ENCODE data around the gene HAUS3. TPM values are rescaled to one million over a fixed set of nuclear protein-coding genes. Genes with fewer than 3 reads are reported as not detected.

Gene HAUS3
- total and polyA plus RNA-seq, 2 experiments from 2014 or later, result 21.4 to 36.0 TPM

DNA sequence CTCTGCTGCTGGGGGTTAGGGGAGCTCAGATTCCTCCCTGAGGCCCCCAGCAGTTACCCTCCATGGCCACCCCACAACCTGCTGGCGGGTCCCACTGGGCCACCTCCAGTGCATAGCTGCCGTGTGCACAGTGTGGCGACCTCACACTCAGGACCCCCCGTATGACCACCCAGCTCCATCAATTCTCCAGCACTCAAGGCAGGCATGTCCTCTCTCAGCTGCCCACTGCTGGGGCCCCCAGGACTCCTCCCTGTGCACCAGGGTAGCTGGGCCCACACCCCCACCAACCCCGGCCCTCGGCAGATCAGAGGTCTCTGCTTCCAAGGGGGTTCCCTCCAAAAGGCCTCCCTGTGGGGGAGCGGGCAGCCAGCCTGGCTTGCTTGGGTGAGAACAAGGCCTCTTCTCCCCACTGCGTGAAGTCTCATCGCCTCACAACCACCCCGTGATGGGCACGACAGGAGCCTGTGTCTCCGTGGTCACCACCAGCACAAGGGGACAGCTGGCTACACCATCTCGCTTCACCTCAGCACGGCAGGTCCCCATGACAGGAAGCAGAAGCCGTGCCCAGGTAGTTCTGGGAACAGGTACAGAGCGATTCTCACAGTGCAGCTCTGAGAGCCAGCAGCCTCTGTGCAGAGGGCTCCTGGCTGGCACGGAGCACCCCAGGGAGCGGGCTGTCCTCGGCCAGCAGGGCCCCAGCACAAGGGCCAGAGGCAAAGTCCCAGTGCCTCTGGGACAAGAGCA, 4.6 kb upstream of the HAUS3 start (continued):
- TF ChIP-seq, protein P1, sequence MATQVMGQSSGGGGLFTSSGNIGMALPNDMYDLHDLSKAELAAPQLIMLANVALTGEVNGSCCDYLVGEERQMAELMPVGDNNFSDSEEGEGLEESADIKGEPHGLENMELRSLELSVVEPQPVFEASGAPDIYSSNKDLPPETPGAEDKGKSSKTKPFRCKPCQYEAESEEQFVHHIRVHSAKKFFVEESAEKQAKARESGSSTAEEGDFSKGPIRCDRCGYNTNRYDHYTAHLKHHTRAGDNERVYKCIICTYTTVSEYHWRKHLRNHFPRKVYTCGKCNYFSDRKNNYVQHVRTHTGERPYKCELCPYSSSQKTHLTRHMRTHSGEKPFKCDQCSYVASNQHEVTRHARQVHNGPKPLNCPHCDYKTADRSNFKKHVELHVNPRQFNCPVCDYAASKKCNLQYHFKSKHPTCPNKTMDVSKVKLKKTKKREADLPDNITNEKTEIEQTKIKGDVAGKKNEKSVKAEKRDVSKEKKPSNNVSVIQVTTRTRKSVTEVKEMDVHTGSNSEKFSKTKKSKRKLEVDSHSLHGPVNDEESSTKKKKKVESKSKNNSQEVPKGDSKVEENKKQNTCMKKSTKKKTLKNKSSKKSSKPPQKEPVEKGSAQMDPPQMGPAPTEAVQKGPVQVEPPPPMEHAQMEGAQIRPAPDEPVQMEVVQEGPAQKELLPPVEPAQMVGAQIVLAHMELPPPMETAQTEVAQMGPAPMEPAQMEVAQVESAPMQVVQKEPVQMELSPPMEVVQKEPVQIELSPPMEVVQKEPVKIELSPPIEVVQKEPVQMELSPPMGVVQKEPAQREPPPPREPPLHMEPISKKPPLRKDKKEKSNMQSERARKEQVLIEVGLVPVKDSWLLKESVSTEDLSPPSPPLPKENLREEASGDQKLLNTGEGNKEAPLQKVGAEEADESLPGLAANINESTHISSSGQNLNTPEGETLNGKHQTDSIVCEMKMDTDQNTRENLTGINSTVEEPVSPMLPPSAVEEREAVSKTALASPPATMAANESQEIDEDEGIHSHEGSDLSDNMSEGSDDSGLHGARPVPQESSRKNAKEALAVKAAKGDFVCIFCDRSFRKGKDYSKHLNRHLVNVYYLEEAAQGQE (IDR thresholded peaks at IDR 0.05; ENCODE audit: unreplicated experiment), result no peak
- TF ChIP-seq, protein P2, sequence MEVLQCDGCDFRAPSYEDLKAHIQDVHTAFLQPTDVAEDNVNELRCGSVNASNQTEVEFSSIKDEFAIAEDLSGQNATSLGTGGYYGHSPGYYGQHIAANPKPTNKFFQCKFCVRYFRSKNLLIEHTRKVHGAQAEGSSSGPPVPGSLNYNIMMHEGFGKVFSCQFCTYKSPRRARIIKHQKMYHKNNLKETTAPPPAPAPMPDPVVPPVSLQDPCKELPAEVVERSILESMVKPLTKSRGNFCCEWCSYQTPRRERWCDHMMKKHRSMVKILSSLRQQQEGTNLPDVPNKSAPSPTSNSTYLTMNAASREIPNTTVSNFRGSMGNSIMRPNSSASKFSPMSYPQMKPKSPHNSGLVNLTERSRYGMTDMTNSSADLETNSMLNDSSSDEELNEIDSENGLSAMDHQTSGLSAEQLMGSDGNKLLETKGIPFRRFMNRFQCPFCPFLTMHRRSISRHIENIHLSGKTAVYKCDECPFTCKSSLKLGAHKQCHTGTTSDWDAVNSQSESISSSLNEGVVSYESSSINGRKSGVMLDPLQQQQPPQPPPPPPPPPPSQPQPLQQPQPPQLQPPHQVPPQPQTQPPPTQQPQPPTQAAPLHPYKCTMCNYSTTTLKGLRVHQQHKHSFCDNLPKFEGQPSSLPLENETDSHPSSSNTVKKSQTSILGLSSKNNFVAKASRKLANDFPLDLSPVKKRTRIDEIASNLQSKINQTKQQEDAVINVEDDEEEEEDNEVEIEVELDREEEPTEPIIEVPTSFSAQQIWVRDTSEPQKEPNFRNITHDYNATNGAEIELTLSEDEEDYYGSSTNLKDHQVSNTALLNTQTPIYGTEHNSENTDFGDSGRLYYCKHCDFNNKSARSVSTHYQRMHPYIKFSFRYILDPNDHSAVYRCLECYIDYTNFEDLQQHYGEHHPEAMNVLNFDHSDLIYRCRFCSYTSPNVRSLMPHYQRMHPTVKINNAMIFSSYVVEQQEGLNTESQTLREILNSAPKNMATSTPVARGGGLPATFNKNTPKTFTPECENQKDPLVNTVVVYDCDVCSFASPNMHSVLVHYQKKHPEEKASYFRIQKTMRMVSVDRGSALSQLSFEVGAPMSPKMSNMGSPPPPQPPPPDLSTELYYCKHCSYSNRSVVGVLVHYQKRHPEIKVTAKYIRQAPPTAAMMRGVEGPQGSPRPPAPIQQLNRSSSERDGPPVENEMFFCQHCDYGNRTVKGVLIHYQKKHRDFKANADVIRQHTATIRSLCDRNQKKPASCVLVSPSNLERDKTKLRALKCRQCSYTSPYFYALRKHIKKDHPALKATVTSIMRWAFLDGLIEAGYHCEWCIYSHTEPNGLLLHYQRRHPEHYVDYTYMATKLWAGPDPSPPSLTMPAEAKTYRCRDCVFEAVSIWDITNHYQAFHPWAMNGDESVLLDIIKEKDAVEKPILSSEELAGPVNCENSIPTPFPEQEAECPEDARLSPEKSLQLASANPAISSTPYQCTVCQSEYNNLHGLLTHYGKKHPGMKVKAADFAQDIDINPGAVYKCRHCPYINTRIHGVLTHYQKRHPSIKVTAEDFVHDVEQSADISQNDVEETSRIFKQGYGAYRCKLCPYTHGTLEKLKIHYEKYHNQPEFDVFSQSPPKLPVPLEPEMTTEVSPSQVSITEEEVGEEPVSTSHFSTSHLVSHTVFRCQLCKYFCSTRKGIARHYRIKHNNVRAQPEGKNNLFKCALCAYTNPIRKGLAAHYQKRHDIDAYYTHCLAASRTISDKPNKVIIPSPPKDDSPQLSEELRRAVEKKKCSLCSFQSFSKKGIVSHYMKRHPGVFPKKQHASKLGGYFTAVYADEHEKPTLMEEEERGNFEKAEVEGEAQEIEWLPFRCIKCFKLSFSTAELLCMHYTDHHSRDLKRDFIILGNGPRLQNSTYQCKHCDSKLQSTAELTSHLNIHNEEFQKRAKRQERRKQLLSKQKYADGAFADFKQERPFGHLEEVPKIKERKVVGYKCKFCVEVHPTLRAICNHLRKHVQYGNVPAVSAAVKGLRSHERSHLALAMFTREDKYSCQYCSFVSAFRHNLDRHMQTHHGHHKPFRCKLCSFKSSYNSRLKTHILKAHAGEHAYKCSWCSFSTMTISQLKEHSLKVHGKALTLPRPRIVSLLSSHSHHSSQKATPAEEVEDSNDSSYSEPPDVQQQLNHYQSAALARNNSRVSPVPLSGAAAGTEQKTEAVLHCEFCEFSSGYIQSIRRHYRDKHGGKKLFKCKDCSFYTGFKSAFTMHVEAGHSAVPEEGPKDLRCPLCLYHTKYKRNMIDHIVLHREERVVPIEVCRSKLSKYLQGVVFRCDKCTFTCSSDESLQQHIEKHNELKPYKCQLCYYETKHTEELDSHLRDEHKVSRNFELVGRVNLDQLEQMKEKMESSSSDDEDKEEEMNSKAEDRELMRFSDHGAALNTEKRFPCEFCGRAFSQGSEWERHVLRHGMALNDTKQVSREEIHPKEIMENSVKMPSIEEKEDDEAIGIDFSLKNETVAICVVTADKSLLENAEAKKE (CRISPR knock-in tag; IDR thresholded peaks at IDR 0.05), result no peak
- TF ChIP-seq POLR2AphosphoS5 (IDR thresholded peaks at IDR 0.05; ENCODE audit: low read depth) (no peak), ZNF331 (CRISPR knock-in tag; IDR thresholded peaks at IDR 0.05; ENCODE audit: low read depth) (no peak)
